HepG2 (cell line): ENCODE results near the gene DNAJC28. TPM values are rescaled to one million over a fixed set of nuclear protein-coding genes. Genes with fewer than 3 reads are reported as not detected.

Experiments
- ATF7-NPFF ChIP-seq: sonication (generic); formaldehyde crosslinking; IDR thresholded peaks from 2 replicates; pipeline ENCODE4 v1.8.1; 2023; ENCODE audit warnings: mild to moderate bottlenecking, low read depth, missing genetic modification reagents, moderate library complexity
- CHCHD3 ChIP-seq: sonication (generic); formaldehyde crosslinking; IDR thresholded peaks from 2 replicates; pipeline ENCODE4 v1.8.0; 2022; ENCODE audit warnings: mild to moderate bottlenecking, missing genetic modification reagents, moderate library complexity
- ESRRA ChIP-seq: sonication (generic); formaldehyde crosslinking; IDR thresholded peaks from 2 replicates; pipeline ENCODE4 v1.5.1; 2020; ENCODE audit warnings: mild to moderate bottlenecking, low read depth, missing genetic modification reagents
- KMT2A ChIP-seq: sonication (generic); formaldehyde crosslinking; IDR thresholded peaks from 2 replicates; pipeline ENCODE4 v1.4.0; 2020; ENCODE audit warnings: missing genetic modification reagents
- NPAS2 ChIP-seq: sonication (generic); formaldehyde crosslinking; IDR thresholded peaks from 2 replicates; pipeline ENCODE4 v1.8.0; 2022; ENCODE audit warnings: mild to moderate bottlenecking, missing genetic modification reagents, borderline replicate concordance
- PHB2 ChIP-seq: fragments of 450-650 bp; IDR thresholded peaks from 2 replicates; pipeline ENCODE4 v1.6.1; 2018; ENCODE audit not compliant: partially characterized antibody
- PHF8 ChIP-seq: sonication (generic); formaldehyde crosslinking; IDR thresholded peaks from 2 replicates; pipeline ENCODE4 v1.5.0; 2020; ENCODE audit warnings: missing genetic modification reagents
- POLR2A ChIP-seq, 2 experiments: IDR thresholded peaks; 2 replicates each; pipeline ENCODE4 v1.6.1; 2011; ENCODE audit warnings: low read depth in 2 of 2, low read length in 2 of 2, mild to moderate bottlenecking in 1 of 2, moderate library complexity in 1 of 2; ENCODE audit not compliant: insufficient read depth in 1 of 2
- RXRB ChIP-seq: IDR thresholded peaks from 2 replicates; pipeline ENCODE4 v1.6.1; 2016; ENCODE audit warnings: borderline replicate concordance, missing genetic modification reagents, missing compliant biosample characterization
- SAFB2 ChIP-seq: sonication (generic); formaldehyde crosslinking; IDR thresholded peaks from 2 replicates; pipeline ENCODE4 v1.5.1; 2020; ENCODE audit warnings: missing genetic modification reagents, low read depth, mild to moderate bottlenecking, borderline replicate concordance
- SMARCE1 ChIP-seq: fragments of 450-650 bp; IDR thresholded peaks from 2 replicates; pipeline ENCODE4 v1.6.1; 2017; ENCODE audit warnings: borderline replicate concordance
- TMF1 ChIP-seq: sonication (generic); formaldehyde crosslinking; IDR thresholded peaks from 2 replicates; pipeline ENCODE4 v1.8.1; 2022; ENCODE audit warnings: low read depth, missing genetic modification reagents
- ZNF274 ChIP-seq: sonication (generic); formaldehyde crosslinking; IDR thresholded peaks from 2 replicates; pipeline ENCODE4 v1.5.1; 2020; ENCODE audit warnings: mild to moderate bottlenecking, missing genetic modification reagents
- ZNF30 ChIP-seq: sonication (generic); formaldehyde crosslinking; IDR thresholded peaks from 2 replicates; pipeline ENCODE4 v1.5.0; 2020; ENCODE audit warnings: mild to moderate bottlenecking, missing genetic modification reagents
- ZNF543 ChIP-seq: sonication (generic); formaldehyde crosslinking; IDR thresholded peaks from 2 replicates; pipeline ENCODE4 v1.4.0; 2020; ENCODE audit warnings: mild to moderate bottlenecking, missing genetic modification reagents
- ZNF788 ChIP-seq: sonication (generic); formaldehyde crosslinking; IDR thresholded peaks from 2 replicates; pipeline ENCODE4 v1.5.0; 2020; ENCODE audit warnings: mild to moderate bottlenecking, missing genetic modification reagents, borderline replicate concordance
- ZSCAN25 ChIP-seq: sonication (generic); formaldehyde crosslinking; IDR thresholded peaks from 2 replicates; pipeline ENCODE4 v1.8.0; 2022; ENCODE audit warnings: mild to moderate bottlenecking, missing genetic modification reagents
- polyA plus RNA-seq, 8 experiments: library from polyadenylated mRNA; depleted of rRNA in 3 of 8; stranded (reverse) in 7 of 8; unstranded in 1 of 8; fragments of >200 nt; fragmentation: Illumina TruSeq in 4 of 8; extraction: Trizol in 4 of 8; gene quantifications; 2 replicates each; pipeline versions ENCODE4 v1.2.1 to v1.2.3, GENCODE V29; 2011 to 2016; ENCODE audit warnings: low read depth in 4 of 8, missing spikeins in 1 of 8, mixed read lengths in 1 of 8; ENCODE audit not compliant: insufficient read depth in 1 of 8
- total RNA-seq, 5 experiments: library from RNA; depleted of rRNA; stranded (reverse); fragments of >200 nt; fragmentation: Illumina TruSeq; extraction: Trizol; gene quantifications; 2 replicates each; pipeline ENCODE4 v1.2.3, GENCODE V29; 2016; ENCODE audit warnings: low read depth in 1 of 5
- TF ChIP-seq, protein P1 (sequence below): sonication (generic); formaldehyde crosslinking; IDR thresholded peaks from 2 replicates; pipeline ENCODE4 v1.4.0; 2020; ENCODE audit warnings: missing genetic modification reagents, borderline replicate concordance
- TF ChIP-seq, protein P2 (sequence below): IDR thresholded peaks from 2 replicates; pipeline ENCODE4 v1.6.1; 2016; ENCODE audit warnings: low read depth, control low read depth
- TF ChIP-seq, protein P3 (sequence below): IDR thresholded peaks from 2 replicates; pipeline ENCODE4 v1.6.1; 2016; ENCODE audit warnings: control low read depth
- TF ChIP-seq, protein P4 (sequence below): IDR thresholded peaks from 2 replicates; pipeline ENCODE4 v1.6.1; 2018; ENCODE audit warnings: missing genetic modification reagents, mild to moderate bottlenecking, missing compliant biosample characterization

Gene DNAJC28
- total and polyA plus RNA-seq, 2 of the 13 experiments (the other 11 are each of a cell fraction or from before 2014, with no cell fraction given): 1.5 to 3.3 TPM

DNA sequence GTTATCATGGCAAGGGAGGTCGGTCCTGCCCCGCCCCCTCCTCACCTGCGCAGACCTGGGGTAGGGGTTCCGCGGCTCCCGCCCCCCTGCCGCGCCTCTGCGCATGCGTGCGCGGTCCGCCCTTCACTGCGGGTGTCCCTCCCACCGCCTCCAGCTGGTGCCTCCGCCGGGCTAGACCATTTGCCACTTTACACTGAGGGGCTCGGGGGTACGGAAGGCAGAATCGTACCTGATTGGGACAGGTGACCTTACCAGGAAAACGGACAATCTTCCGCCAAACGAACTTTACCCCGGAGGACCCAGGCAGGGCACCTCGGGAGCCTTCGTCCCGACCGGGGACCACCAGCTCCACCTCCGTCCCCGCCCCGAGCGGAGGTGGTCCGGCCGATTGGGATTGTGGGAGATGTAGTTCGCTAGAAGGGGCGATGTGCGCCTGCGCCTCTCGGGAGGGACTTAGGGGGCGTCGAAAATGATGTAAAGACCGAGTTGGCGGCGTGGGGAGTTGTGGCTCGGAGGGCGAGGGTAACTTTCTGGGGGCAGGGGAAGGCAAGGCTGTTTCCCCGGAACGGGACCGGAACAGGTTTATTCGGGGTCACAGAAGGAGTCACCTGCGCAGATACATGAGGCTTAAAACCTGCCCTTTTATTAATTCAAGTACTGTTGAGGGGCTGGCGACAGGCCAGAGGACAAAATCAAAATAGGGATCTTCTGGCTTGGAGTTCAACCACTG, at the start of gene DNAJC28 (continued):
- TF ChIP-seq, protein P1, sequence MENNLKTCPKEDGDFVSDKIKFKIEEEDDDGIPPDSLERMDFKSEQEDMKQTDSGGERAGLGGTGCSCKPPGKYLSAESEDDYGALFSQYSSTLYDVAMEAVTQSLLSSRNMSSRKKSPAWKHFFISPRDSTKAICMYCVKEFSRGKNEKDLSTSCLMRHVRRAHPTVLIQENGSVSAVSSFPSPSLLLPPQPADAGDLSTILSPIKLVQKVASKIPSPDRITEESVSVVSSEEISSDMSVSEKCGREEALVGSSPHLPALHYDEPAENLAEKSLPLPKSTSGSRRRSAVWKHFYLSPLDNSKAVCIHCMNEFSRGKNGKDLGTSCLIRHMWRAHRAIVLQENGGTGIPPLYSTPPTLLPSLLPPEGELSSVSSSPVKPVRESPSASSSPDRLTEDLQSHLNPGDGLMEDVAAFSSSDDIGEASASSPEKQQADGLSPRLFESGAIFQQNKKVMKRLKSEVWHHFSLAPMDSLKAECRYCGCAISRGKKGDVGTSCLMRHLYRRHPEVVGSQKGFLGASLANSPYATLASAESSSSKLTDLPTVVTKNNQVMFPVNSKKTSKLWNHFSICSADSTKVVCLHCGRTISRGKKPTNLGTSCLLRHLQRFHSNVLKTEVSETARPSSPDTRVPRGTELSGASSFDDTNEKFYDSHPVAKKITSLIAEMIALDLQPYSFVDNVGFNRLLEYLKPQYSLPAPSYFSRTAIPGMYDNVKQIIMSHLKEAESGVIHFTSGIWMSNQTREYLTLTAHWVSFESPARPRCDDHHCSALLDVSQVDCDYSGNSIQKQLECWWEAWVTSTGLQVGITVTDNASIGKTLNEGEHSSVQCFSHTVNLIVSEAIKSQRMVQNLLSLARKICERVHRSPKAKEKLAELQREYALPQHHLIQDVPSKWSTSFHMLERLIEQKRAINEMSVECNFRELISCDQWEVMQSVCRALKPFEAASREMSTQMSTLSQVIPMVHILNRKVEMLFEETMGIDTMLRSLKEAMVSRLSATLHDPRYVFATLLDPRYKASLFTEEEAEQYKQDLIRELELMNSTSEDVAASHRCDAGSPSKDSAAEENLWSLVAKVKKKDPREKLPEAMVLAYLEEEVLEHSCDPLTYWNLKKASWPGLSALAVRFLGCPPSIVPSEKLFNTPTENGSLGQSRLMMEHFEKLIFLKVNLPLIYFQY (CRISPR knock-in tag): no peak
- TF ChIP-seq NPAS2 (CRISPR knock-in tag) (no peak), TMF1 (CRISPR knock-in tag) (no peak), ZNF543 (CRISPR knock-in tag) (0 out of 2 replicates have a peak, but pooled peaks have one; percentile 45), KMT2A (CRISPR knock-in tag) (peak; percentile 18; the same call in 1 of the 2 replicates), CHCHD3 (CRISPR knock-in tag) (no peak), ZSCAN25 (peak; percentile 75; the same call in 1 of the 2 replicates), ZNF274 (CRISPR knock-in tag) (peak; percentile 88), RXRB (CRISPR knock-in tag) (peak; percentile 9; the same call in 1 of the 2 replicates), ATF7-NPFF (CRISPR knock-in tag) (0 out of 2 replicates have a peak, but pooled peaks have one; percentile 36), PHF8 (CRISPR knock-in tag) (peak; percentile 66; the same call in 1 of the 2 replicates), SMARCE1 (no peak), ZNF30 (CRISPR knock-in tag) (no peak), SAFB2 (CRISPR knock-in tag) (no peak; the same call in 1 of the 2 replicates), POLR2A (IDR thresholded peaks at IDR 0.05; ENCODE audit: insufficient read depth in 1 of 2, low read depth in 2 of 2, low read length in 2 of 2) (peak; percentile 35 to 83; a peak in 3 of 4 replicates), PHB2 (no peak), ESRRA (CRISPR knock-in tag) (0 out of 2 replicates have a peak, but pooled peaks have one; percentile 45), ZNF788 (peak; percentile 66; the same call in 1 of the 2 replicates)
- TF ChIP-seq, protein P2, sequence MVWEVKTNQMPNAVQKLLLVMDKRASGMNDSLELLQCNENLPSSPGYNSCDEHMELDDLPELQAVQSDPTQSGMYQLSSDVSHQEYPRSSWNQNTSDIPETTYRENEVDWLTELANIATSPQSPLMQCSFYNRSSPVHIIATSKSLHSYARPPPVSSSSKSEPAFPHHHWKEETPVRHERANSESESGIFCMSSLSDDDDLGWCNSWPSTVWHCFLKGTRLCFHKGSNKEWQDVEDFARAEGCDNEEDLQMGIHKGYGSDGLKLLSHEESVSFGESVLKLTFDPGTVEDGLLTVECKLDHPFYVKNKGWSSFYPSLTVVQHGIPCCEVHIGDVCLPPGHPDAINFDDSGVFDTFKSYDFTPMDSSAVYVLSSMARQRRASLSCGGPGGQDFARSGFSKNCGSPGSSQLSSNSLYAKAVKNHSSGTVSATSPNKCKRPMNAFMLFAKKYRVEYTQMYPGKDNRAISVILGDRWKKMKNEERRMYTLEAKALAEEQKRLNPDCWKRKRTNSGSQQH (CRISPR knock-in tag): peak; percentile 68; the same call in 1 of the 2 replicates
- TF ChIP-seq, protein P3, sequence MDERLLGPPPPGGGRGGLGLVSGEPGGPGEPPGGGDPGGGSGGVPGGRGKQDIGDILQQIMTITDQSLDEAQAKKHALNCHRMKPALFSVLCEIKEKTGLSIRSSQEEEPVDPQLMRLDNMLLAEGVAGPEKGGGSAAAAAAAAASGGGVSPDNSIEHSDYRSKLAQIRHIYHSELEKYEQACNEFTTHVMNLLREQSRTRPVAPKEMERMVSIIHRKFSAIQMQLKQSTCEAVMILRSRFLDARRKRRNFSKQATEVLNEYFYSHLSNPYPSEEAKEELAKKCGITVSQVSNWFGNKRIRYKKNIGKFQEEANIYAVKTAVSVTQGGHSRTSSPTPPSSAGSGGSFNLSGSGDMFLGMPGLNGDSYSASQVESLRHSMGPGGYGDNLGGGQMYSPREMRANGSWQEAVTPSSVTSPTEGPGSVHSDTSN (CRISPR knock-in tag): no peak
- TF ChIP-seq, protein P4, sequence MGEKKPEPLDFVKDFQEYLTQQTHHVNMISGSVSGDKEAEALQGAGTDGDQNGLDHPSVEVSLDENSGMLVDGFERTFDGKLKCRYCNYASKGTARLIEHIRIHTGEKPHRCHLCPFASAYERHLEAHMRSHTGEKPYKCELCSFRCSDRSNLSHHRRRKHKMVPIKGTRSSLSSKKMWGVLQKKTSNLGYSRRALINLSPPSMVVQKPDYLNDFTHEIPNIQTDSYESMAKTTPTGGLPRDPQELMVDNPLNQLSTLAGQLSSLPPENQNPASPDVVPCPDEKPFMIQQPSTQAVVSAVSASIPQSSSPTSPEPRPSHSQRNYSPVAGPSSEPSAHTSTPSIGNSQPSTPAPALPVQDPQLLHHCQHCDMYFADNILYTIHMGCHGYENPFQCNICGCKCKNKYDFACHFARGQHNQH (CRISPR knock-in tag): 0 out of 2 replicates have a peak, but pooled peaks have one; percentile 30
